HEK293 (cell line): Measurements from ENCODE around the gene KCNV2.

Experiments used
- CTCF ChIA-PET: fragments of 350-600 bp; formaldehyde crosslinking; extraction: SDS; loops from one replicate; lab custom pipeline; 2021; ENCODE audit warnings: antibody characterized with exemption; lab: Yijun Ruan, JAX
- POLR2A ChIA-PET: fragments of 300-600 bp; formaldehyde crosslinking; extraction: SDS; loops from one replicate; lab custom pipeline; 2020; ENCODE audit warnings: antibody characterized with exemption, inconsistent platforms; lab: Yijun Ruan, JAX
- H3K27ac ChIP-seq: fragments of 200-500 bp; sonication (Bioruptor generic); 2 replicates; pipeline ENCODE4 v1.5.1; 2014; ENCODE audit warnings: low read depth, low read length, control low read depth, inconsistent platforms; ENCODE audit errors: extremely low read depth
- H3K36me3 ChIP-seq, 2 experiments: fragments of 200-500 bp in 1 of 2; sonication (Bioruptor generic) in 1 of 2; 1 replicate in 1 of 2; 2 replicates in 1 of 2; pipeline ENCODE4 v1.5.1; 2014 to 2017; ENCODE audit warnings: inconsistent platforms in 2 of 2, low read length in 2 of 2; ENCODE audit not compliant: control insufficient read depth in 2 of 2, insufficient read depth in 1 of 2
- H3K4me1 ChIP-seq: fragments of 200-500 bp; sonication (Bioruptor generic); 2 replicates; pipeline ENCODE4 v1.5.1; 2014; ENCODE audit warnings: mild to moderate bottlenecking, low read length, inconsistent platforms; ENCODE audit not compliant: control insufficient read depth, insufficient read depth
- H3K4me3 ChIP-seq: 2 replicates; pipeline ENCODE4 v1.5.1; 2011; ENCODE audit warnings: low read depth, mild to moderate bottlenecking, control low read depth, low read length, moderate library complexity
- H3K9me3 ChIP-seq: fragments of 200-500 bp; sonication (Bioruptor generic); 2 replicates; pipeline ENCODE4 v1.5.1; 2014; ENCODE audit warnings: low read depth, low read length, inconsistent platforms; ENCODE audit not compliant: control insufficient read depth, insufficient read depth
- MYNN ChIP-seq: fragments of 450-650 bp; formaldehyde crosslinking; IDR thresholded peaks from 2 replicates; pipeline ENCODE4 v1.5.1; 2016; ENCODE audit warnings: missing biosample characterization, missing genetic modification characterization, borderline replicate concordance
- RBAK ChIP-seq: fragments of 450-650 bp; formaldehyde crosslinking; IDR thresholded peaks from 2 replicates; pipeline ENCODE4 v1.5.1; 2016; ENCODE audit warnings: missing biosample characterization, missing genetic modification characterization
- REST ChIP-seq: fragments of 450-650 bp; formaldehyde crosslinking; IDR thresholded peaks from 2 replicates; pipeline ENCODE4 v1.5.1; 2016; ENCODE audit warnings: missing biosample characterization, missing genetic modification characterization
- SALL2 ChIP-seq: fragments of 450-650 bp; formaldehyde crosslinking; IDR thresholded peaks from 2 replicates; pipeline ENCODE4 v1.5.0; 2017; ENCODE audit warnings: missing biosample characterization, mild to moderate bottlenecking, missing genetic modification characterization, borderline replicate concordance
- SCRT2 ChIP-seq: fragments of 450-650 bp; formaldehyde crosslinking; IDR thresholded peaks from 2 replicates; pipeline ENCODE4 v1.5.1; 2016; ENCODE audit warnings: missing biosample characterization, missing genetic modification characterization
- ZBTB20 ChIP-seq: fragments of 450-650 bp; formaldehyde crosslinking; IDR thresholded peaks from 2 replicates; pipeline ENCODE4 v1.5.1; 2016; ENCODE audit warnings: missing biosample characterization, missing genetic modification characterization
- ZBTB21 ChIP-seq: fragments of 450-650 bp; formaldehyde crosslinking; IDR thresholded peaks from 2 replicates; pipeline ENCODE4 v1.5.1; 2017; ENCODE audit warnings: missing biosample characterization, missing genetic modification characterization
- ZIC2 ChIP-seq: fragments of 450-650 bp; formaldehyde crosslinking; IDR thresholded peaks from 2 replicates; pipeline ENCODE4 v1.5.1; 2016; ENCODE audit warnings: missing biosample characterization, missing genetic modification characterization
- ZNF146 ChIP-seq: fragments of 450-650 bp; formaldehyde crosslinking; IDR thresholded peaks from 2 replicates; pipeline ENCODE4 v1.5.1; 2016; ENCODE audit warnings: missing biosample characterization, missing genetic modification characterization
- ZNF174 ChIP-seq: fragments of 450-650 bp; formaldehyde crosslinking; IDR thresholded peaks from 2 replicates; pipeline ENCODE4 v1.5.0; 2017; ENCODE audit warnings: missing biosample characterization, mild to moderate bottlenecking, missing genetic modification characterization
- ZNF221 ChIP-seq: fragments of 450-650 bp; formaldehyde crosslinking; IDR thresholded peaks from 2 replicates; pipeline ENCODE4 v1.5.1; 2017; ENCODE audit warnings: missing biosample characterization, missing genetic modification characterization, borderline replicate concordance
- ZNF292 ChIP-seq: fragments of 450-650 bp; formaldehyde crosslinking; IDR thresholded peaks from 2 replicates; pipeline ENCODE4 v1.5.1; 2016; ENCODE audit warnings: low read depth, missing biosample characterization, missing genetic modification characterization, borderline replicate concordance
- ZNF362 ChIP-seq: fragments of 450-650 bp; formaldehyde crosslinking; IDR thresholded peaks from 2 replicates; pipeline ENCODE4 v1.5.1; 2016; ENCODE audit warnings: missing biosample characterization, missing genetic modification characterization
- ZNF426 ChIP-seq: fragments of 450-650 bp; formaldehyde crosslinking; IDR thresholded peaks from 2 replicates; pipeline ENCODE4 v1.5.1; 2017; ENCODE audit warnings: missing biosample characterization, missing genetic modification characterization, mild to moderate bottlenecking, inconsistent platforms, moderate library complexity
- ZNF501 ChIP-seq: fragments of 450-650 bp; formaldehyde crosslinking; IDR thresholded peaks from 2 replicates; pipeline ENCODE4 v1.5.1; 2016; ENCODE audit warnings: missing biosample characterization, missing genetic modification characterization
- ZNF529 ChIP-seq: fragments of 450-650 bp; formaldehyde crosslinking; IDR thresholded peaks from 2 replicates; pipeline ENCODE4 v1.5.1; 2017; ENCODE audit warnings: missing genetic modification characterization, missing biosample characterization; ENCODE audit not compliant: insufficient replicate concordance
- ZNF626 ChIP-seq: fragments of 450-650 bp; sonication (Bioruptor Pico); formaldehyde crosslinking; IDR thresholded peaks from 2 replicates; pipeline ENCODE4 v1.5.1; 2018; ENCODE audit warnings: missing biosample characterization, missing genetic modification characterization, inconsistent platforms
- ZNF692 ChIP-seq: fragments of 450-650 bp; formaldehyde crosslinking; IDR thresholded peaks from 2 replicates; pipeline ENCODE4 v1.5.1; 2016; ENCODE audit warnings: missing biosample characterization, missing genetic modification characterization
- ZNF768 ChIP-seq: fragments of 450-650 bp; formaldehyde crosslinking; IDR thresholded peaks from 2 replicates; pipeline ENCODE4 v1.5.1; 2018; ENCODE audit warnings: missing biosample characterization, mild to moderate bottlenecking, missing genetic modification characterization
- ZNF792 ChIP-seq: fragments of 450-650 bp; formaldehyde crosslinking; IDR thresholded peaks from 2 replicates; pipeline ENCODE4 v1.5.1; 2016; ENCODE audit warnings: missing biosample characterization, missing genetic modification characterization

Gene KCNV2

DNA sequence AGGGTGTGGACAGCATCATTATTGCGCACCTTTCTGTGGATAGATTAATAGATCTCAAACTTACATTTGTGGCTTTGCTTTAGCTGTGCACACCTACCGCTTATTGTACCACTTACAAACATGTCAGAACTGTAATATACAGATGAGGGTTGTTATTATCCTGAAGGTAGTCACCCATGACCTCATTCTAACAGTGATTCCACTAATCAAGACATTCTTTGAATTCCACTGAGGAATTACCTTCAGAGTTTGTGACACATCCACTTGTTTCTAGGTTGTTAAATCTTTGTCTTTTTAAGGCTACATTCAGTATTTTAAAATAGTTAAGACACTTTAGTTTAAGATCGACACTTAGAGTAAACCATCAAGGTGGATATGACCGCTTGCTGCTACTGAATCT is 7.8 kb downstream of the KCNV2 start (continued):
- TF ChIP-seq ZNF292 (tag by site-specific recombination) = no peak
- no peak for TF ChIP-seq REST (tag by site-specific recombination)
- TF ChIP-seq MYNN (tag by site-specific recombination) = no peak
- TF ChIP-seq ZBTB21 (tag by site-specific recombination) = no peak
- no peak for TF ChIP-seq ZIC2

DNA sequence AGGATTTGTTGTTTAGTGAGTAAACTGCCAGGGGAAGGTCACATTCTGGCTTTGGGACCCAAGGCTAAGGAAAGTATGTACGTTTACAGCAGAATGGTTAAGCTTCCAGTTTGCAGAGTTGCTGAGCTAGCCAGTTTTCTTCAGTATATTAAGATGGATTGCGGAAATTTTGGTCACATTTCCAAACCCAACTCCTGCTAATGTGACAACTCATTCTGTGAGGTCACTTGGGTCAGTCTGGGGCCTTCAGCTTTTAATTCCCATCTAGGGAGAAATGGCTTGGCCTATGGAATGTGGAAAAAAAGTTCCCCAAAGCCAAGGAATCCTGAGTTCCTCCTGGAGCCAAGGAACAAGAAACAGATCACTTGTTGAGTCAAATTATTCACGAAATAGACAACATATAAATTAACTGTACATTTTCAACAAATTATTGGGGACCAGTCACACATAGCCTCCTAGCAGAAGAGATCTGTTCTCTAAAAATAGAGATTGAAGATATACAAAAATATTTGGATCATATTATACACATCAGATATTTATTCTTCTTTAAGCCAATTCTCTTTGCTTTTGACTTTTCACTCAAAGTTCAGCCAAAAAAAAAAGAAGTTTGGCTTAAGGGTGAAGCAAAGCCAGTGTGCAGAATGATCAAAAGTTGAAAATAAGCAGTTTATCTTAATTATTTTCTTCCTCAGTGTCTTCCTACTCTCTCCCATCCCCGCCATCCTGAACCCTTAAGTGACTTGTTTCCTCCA is 8.8 kb downstream of the KCNV2 start:
- Histone ChIP-seq H3K4me1 (peaks cover 4% of the 10 kb centered on the region; the same call in 1 of the 2 replicates), H3K4me3 (no peak overlapping the region), H3K9me3 (no peaks in the 10 kb centered on the region), H3K36me3 (no peaks in the 10 kb centered on the region), H3K27ac (no peak overlapping the region)
- CTCF ChIA-PET = interaction anchor here (0.6 kb wide), 2 partner anchors 9 to 97 kb away, joined by 3 to 4 read pairs; partner anchors contain the start of gene KCNV2
- POLR2A ChIA-PET = interaction anchor here (1.4 kb wide), 1 partner anchor 318 kb away, joined by 3 read pairs; no protein-coding TSS in a partner anchor
- TF ChIP-seq SALL2 (tag by site-specific recombination) (no peak), ZNF501 (tag by site-specific recombination) (no peak), ZNF692 (tag by site-specific recombination) (no peak)

GRCh38 chr9:2726650-2727340 is 9.5 kb downstream of the KCNV2 start:
- Histone ChIP-seq H3K4me3 (no peak overlapping the region), H3K9me3 (no peaks in the 10 kb centered on the region), H3K36me3 (no peaks in the 10 kb centered on the region), H3K4me1 (peaks cover 4% of the 10 kb centered on the region; the same call in 1 of the 2 replicates), H3K27ac (no peak overlapping the region)
- CTCF ChIA-PET = interaction anchor here (1.0 to 1.9 kb wide), 4 partner anchors 31 to 595 kb away, joined by 3 to 14 read pairs (median 8); no protein-coding TSS in a partner anchor
- POLR2A ChIA-PET = no interaction called here
- TF ChIP-seq ZNF146 (tag by site-specific recombination) (no peak), ZNF426 (tag by site-specific recombination) (no peak), ZNF362 (tag by site-specific recombination) (no peak), ZNF174 (tag by site-specific recombination) (no peak), ZBTB20 (tag by site-specific recombination) (no peak), ZNF529 (tag by site-specific recombination) (no peak), ZNF221 (tag by site-specific recombination) (no peak), ZNF768 (no peak), ZNF792 (tag by site-specific recombination) (no peak), SCRT2 (tag by site-specific recombination) (no peak), ZNF626 (tag by site-specific recombination) (no peak), RBAK (tag by site-specific recombination) (no peak)
